ENCODE results near the gene EMC9.

The EMC9 gene

GRCh38 chr14:24149302-24149969 lies 8.0 kb upstream of the EMC9 start:
- DNase-seq (ENCODE audit: low read depth in 2 of 2), result no peak

DNA sequence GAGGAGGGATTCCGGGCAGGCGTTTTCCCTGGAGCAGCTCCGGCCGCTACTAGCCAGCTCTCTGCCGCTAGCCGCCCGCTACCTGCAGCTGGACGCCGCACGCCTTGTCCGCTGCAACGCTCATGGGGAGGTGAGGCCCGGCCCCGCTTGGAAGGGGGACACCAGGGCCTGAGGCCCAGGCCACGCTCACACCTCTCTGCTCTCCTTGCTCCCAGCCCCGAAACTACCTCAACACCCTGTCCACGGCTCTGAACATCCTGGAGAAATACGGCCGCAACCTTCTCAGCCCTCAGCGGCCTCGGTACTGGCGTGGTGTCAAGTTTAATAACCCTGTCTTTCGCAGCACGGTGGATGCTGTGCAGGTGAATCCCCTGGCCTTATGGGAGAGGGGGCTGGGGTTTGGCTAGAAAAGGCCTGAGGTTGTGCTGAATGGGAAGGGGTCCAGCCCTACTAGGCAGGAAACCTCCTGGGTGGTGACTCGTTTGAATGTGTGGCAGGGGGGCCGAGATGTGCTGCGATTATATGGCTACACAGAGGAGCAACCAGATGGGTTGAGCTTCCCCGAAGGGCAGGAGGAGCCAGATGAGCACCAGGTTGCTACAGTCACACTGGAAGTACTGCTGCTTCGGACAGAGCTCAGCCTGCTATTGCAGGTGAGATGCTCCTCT lies 6.5 kb upstream of the EMC9 start:
- DNase-seq (ENCODE audit: low read depth in 2 of 2), result no peak

- peak; percentile 85 to 96 for DNase-seq (ENCODE audit: low read depth in 2 of 2)
Observed at GRCh38 chr14:24146978-24147760, 5.8 kb upstream of the EMC9 start, which contains the start of gene RNF31. RNF31 (plus strand) TSS chr14:24147498; CDS start chr14:24147699, 201 bp downstream.

GRCh38 chr14:24146453-24146977 lies 5.1 kb upstream of the EMC9 start, which contains the start of gene PSME2:
PSME2 (minus strand) TSS chr14:24146610; CDS start chr14:24146581, 29 bp downstream.
- DNase-seq (ENCODE audit: low read depth in 2 of 2), result peak; percentile 55 to 69

- no peak for DNase-seq (ENCODE audit: low read depth in 2 of 2)
Observed at GRCh38 chr14:24145690-24146452, 4.5 kb upstream of the EMC9 start.

DNA sequence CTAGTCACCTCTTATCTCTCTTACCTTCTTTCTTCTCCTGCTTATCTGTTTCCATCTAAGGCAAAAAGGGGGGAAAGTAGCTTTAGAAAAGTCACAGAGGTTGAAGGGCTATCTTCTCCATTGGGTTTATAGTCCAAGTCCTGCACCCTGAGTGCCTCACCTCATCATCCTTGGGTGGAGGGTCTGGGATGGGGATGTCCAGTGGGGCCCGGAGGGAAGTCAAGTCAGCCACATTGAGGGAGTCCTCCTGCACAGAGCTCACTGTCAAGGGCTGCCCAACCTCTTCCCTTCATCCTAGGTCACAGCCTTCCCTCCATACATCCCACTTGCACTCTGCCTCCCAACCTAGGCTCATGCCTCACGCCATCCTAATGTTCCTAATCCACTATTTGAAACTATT lies 3.8 kb upstream of the EMC9 start:
- DNase-seq (ENCODE audit: low read depth in 2 of 2), result no peak

DNA sequence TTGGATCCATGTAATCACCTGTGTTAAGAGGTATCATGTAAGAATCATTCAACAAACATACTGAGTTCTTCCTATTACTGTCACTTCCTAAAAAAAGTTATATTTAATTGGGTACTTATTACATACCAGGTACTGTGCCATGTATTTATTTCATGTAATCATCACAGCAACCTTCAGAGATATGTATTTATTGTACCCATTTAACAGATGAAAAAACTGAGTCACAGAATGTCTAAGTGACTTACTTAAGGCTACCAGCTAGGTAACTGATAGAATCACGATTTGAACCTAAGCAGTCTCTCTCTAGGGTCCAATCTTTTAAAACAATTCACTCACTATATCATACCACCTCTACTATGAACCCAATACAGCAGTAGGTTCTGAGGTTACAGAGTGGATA lies 3.1 kb upstream of the EMC9 start:
- no peak for DNase-seq (ENCODE audit: low read depth in 2 of 2)

- DNase-seq (ENCODE audit: low read depth in 2 of 2), result no peak
Observed at GRCh38 chr14:24143511-24143910, 2.1 kb upstream of the EMC9 start.

- no peak for DNase-seq (ENCODE audit: low read depth in 2 of 2)
Observed at GRCh38 chr14:24139272-24139934, 2.0 kb downstream of the EMC9 start.

- no peak for DNase-seq (ENCODE audit: low read depth in 2 of 2)
Observed at GRCh38 chr14:24138396-24139271, 2.8 kb downstream of the EMC9 start.

- no peak for DNase-seq (ENCODE audit: low read depth in 2 of 2)
Observed at GRCh38 chr14:24137529-24138395, 3.6 kb downstream of the EMC9 start.

GRCh38 chr14:24136684-24137528 lies 4.5 kb downstream of the EMC9 start:
- DNase-seq (ENCODE audit: low read depth in 2 of 2), result no peak

DNA sequence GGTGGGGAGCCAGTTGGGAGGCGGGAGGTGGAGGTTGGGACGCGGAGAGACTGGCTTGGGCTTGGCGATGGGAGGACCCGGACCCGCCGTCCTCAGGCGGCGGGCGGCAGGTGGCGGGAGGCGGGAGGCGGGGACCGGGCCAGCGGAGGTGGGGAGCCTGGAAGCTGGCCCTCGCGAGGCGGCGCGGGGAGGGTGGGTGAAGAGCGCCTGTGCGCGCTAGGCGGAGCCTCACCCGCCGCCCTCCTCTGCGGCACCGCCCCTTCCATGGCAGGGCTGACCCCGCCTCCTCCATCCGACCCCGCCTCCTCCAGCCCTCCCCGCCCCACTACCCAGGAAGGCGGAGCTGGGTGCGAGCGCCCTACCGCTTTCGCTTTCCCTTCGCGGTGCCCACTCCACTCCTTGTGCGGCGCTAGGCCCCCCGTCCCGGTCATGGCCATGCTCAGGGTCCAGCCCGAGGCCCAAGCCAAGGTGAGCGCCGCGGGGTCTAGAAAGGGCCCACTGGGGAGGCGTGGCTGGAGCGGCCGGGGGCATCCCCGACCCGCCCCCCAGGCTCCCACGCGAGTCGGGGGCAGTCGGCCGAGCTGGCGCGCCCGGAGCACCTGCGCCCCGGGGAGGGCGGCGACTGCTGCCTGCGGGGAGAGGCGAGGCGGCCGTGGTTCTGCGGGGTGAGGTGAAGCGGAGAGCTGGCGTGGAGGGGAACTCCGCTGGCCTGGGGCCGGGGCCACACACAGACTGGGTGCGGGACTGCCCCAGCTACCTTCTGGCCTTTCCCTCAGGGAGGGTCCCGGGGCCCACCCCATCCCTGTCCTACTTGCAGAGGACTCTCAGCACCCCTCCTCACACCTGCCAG lies 5.3 kb downstream of the EMC9 start, which contains the start of gene PSME1:
Gene PSME1 (plus strand): TSS at position 361 of the 850 bp plus-strand sequence. CDS start 69 bp downstream, at position 430.
- peak; percentile 89 to 92 for DNase-seq (ENCODE audit: low read depth in 2 of 2)

- DNase-seq (ENCODE audit: low read depth in 2 of 2), result no peak
Observed at GRCh38 chr14:24135584-24135833, 5.9 kb downstream of the EMC9 start.

GRCh38 chr14:24133735-24134134 lies 7.7 kb downstream of the EMC9 start:
- no peak for DNase-seq (ENCODE audit: low read depth in 2 of 2)

- DNase-seq (ENCODE audit: low read depth in 2 of 2), result no peak
Observed at GRCh38 chr14:24132976-24133375, 8.4 kb downstream of the EMC9 start.

- no peak for DNase-seq (ENCODE audit: low read depth in 2 of 2)
Observed at GRCh38 chr14:24132061-24132685, 9.2 kb downstream of the EMC9 start.

Data from stimulated activated CD8-positive, alpha-beta memory T cell treated with anti-CD3 and anti-CD28 coated beads, Interleukin-2, amount 100 ng/mL, for 1 hour (primary cell).